GM19463 (cell line): ENCODE results near the gene RASGEF1C.
"Not testable (repeated sequence)": the region's sequence is repeated elsewhere in the genome, so short reads cannot be mapped to it uniquely, and the experiment has no call there.

Experiments
- ATAC-seq: cut with Tn5 transposase; IDR thresholded peaks from one replicate; pipeline ENCODE4 v1.9.1; 2021; ENCODE audit warnings: mild to moderate bottlenecking, moderate library complexity; ENCODE audit not compliant: unreplicated experiment

Gene RASGEF1C

DNA sequence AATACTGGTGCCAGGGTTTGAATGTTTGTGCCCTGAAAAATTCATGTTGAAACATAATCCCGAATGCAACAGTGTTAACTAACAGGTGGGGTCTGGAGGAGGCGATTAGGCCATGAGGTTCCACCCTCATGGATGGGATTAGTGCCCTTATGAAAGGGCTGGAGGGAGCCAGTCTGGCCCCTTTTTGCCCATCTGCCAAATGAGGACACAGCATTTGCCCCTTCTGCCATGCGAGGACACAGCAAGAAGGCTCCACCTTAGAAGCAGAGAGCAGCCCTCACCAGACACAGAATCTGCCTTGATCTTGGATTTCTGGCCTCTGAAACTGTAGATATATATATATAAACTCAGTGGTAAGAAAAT lies 104.9 kb downstream of the RASGEF1C start:
- ATAC-seq, result no peak

DNA sequence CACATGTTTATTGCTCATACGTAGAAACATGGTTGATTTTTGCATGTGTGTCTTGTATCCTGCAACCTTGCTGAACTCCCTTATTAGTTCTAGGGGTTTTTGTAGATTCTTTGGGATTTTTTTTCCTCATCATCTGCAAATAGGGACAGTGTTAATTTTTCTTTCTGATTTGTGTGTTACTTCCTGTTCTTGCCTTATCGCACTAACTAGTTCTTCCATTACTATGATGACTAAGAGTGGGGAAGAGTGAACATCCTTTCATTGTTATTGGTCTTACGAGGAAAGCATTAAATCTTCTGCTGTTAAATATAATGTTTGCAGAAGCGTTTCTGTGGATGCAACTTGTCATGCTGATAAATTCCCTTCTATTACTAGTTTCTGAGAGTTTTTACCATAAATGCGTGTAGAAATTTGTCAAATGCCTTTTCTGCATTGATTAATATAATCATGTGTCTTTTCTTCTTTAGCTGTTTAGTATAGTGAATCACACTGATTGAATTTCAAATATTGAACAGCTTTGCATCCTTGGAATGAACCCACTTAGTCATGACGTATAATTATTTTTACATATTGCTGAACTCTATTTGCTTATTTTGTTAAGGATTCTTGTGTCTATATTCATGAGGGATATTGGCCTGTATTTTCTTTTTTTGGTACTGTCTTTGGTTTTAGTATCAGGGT lies 105.4 kb downstream of the RASGEF1C start:
- no peak for ATAC-seq

DNA sequence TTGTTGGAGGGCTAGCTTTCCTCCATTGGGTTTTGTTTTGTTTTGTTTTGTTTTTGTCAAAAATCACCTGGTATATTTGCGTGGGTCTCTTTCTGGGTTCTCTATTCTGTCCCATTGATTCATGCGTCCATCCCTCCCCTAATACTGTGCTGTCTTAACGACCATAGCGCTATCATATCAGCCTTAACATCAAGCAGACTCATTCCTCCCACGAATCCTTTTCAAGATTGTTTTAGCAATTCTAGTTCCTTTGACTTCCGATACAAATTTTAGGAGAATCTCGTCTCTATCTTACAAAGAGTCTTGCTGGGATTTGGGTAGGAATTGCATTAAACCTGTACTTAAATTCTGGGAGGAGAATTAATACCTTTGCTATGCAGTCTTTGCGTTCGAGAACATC lies 106.4 kb downstream of the RASGEF1C start:
- no peak for ATAC-seq

DNA sequence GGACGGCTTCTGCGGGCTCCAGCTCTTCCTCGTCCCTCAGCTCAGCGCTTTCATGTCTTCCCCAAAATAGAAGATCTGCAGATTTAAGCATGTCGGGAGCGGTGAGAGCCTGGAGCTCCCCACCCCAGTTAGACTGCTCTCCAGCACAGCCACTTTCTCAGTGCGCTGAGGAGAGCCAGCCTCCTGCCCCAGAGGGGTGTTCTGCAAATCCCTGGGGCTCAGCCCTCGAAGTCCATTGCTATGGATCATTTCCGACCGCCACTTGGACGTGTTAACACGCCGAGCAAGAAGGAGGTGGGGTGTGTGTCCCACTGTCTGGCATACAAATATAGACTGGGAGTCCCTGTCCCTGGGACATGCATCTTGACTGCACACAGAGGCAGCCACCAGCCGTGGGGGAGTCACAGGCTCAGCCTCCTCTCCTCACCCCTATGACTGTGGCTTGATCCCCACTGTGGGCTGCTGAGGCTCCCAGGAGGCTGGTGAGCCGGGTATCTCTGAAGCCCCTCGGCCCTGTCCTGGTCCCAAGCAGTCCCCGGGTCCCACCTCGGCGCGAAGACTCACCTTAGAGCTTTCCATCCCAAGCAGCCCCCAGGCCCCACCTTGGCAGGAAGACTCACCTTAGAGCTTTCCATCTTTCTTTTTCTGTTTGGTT lies 107.4 kb downstream of the RASGEF1C start:
- ATAC-seq, result no peak

DNA sequence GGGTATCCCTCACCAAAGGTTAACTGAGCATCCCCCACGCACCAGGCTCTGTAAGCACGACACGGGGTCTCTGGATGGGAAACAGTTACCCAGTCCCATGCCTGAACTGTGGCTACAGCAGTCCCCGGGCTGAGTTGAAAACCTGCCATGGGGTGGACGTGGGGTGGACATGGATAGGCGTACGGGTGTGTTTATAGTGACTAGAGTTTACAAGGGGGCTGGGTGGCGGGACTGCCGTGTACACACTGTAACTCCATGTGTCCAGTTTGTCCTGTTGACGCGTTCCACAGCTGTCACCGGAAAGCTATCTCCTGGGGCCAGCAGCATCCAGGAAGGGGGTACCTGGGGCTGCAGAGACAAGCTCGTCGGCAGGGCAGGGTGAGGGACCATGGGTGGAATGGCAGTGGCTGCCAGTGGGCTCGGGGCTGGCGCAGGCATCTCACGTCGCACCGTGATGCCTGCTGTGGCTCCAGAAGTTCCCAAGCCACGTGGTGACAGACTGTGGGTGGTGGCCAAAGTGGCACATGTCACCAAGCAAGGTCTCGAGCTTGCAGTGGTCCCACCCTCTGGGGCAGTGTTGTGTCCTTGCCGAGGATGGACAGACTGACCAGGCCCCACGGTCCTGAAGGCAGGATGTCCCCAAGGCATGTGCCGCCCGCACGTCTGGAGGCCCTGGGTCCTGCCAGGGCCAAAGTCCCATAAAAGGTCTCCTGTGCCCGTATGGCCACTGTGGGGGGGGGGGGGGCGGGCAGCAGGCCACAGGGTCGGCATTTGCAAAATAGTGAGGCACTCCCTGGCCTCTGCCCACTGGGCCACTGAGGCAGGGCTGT lies 108.2 kb downstream of the RASGEF1C start:
- no peak for ATAC-seq

DNA sequence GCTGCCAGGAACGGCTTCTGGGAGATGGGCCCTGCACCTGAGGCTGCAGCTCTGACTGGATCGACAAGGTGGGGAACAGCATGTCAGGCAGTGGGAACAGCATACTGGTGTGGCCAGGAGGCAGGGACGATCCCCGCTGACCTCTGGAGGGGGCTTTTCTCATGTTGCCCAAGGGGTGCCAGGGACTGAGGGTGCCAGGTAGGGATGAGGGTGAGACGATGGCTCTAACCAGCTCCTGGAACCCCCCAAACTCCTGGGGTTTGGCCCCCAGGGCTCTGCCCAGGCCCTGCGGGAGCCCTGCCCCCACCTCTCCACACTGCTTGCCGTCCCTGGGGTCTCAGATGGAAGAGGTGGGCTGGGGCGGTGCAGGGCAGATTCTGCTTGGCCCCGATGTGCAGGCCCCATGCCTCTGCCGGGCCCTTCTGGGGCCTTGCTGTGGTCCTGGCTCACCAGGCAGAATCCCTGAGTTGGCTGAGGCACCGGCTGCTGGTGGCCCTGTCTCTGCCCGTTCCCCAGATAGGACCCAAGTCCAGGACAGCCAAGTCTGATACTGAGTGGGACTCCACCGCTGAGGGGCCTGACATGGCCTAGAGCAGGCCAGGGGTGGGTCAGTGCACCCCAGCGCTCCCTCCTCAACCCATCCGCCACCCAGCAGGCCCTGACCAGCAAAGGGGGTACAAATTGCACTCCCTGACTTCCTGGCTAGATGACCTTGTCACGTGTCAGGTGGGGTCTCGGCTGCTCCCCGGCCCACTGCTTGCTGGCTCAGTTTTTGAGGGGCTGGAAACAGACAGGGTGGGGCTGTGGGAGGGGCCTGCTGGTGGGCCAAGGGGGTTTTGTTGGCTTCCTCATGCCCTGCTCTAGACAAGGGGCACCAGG lies 109.0 kb downstream of the RASGEF1C start:
- no peak for ATAC-seq

DNA sequence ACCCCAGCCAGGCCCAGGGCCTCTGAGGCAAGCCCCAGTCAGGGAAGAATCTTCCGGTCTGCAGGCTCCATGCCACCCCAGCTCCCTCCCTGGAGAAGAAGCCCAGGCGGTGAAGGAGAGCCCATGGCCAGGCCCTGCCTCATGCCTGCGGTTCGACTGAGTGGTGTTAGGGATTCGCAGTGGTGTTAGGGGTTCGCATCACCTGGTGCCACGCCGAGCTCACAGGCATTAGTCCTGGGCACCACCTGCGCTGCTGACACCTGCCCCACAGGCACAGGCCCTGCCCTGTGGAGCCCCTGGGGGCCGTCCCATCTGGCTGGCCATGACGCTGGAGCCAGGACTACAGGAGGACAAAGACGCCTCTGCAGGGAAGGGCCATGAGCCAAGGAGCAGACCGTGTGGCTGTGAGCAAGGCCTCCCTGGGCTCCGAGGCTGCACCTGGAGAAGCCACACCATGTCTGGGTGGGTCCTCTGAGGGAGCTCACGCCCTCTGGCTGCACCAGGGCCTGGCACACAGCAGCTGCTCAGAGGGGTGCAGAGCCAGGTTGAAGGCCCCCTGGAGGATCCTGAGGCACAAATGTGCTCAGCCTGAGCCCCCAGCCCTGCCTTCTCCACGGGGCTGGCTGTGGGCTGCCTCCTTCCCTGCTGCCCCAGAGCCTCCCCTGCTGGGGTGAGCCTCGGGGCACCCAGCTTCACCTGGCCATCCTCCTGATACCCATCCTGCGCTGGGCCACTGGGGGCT lies 109.8 kb downstream of the RASGEF1C start:
- no peak for ATAC-seq

DNA sequence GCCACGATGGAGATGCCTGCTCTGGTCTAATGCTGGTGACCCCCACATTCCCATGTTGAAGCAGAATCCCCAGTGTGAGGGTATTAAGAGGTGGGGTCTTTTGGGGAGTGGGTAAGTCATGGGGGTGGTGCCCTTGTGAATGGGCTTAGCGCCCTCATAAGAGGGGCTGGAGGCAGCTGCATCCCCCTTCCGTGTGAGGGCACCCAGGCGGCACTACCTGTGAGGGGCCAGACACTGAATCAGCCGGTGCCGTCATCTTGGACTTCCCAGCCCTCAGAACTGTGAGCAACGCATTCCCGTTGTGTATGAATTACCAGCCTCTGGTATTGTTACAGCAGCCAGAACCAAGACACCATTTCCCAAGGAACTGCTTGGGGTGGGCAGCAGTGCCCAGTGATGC lies 110.5 kb downstream of the RASGEF1C start:
- no peak for ATAC-seq

DNA sequence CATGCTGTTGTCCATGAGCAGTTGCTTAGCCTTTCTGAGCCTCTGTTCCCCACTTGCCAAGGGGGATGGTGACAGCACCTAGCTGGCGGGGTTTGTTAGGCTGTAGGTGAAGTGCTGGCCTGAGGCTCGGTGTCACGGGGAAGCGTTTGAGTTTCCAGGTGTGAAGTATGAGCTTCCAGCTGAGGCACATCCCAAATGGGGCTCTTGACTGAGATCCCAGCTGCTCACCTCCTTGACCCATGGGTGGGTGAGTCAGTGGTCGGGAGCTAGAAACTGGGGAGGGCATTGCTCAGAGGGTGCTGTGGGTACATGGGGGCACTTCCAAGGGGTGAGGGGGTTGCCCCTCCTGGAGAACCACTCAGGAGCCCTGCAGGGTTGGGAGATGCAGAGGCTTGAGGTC lies 111.1 kb downstream of the RASGEF1C start:
- ATAC-seq, result no peak

DNA sequence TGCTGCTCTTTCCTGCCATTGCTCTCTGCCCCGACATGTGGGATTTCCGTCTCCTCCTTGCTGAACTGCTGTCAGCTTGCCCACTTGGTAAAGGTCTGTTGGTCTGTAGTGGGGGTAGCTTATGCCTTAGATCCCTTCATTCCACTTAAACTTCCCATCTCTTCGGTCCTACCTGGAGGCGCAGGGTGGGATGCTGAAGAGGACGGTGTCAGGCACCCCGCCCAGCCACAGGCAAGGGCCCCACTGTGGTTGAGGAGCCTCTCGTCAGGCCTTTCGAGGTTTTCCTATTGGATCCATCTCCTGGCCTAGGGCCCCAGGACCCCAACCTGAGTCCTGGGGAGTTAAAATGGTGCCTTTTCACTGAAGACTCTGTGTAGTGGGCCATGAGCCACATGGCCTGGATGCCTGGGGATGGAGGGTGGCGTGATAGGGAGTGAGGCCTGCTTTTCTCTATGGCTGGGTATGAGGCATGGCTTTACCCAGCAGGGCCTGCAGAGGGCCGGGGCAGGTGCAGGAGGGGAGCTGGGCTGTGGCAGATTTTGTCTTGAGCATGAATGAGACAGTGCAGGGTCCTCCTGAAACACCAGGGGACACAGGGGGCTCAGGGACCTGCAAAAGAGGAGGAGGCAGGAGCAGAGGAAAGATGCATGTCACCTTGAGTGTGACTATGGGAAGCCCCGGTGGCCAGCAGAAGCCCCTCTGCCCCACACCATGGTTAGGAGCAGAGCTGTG lies 111.7 kb downstream of the RASGEF1C start:
- ATAC-seq, result no peak

DNA sequence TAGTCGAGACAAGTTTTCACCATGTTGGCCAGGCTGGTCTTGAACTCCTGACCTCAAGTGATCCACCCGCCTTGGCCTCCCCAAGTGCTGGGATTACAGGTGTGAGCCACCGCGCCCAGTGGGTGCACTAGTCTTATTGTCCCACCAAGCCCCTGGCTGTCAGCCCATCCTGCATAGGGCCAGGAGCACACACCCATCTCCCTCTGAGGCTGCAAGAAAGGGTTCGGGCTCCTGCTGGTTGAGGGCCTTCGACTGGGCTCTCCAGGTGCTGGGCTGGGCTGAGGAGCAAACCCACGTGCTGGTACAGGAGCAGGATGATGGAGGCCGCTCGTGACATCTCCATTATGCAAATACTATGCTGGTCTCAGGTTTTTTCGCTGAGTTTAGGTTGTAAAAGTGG lies 112.4 kb downstream of the RASGEF1C start:
- no peak for ATAC-seq

DNA sequence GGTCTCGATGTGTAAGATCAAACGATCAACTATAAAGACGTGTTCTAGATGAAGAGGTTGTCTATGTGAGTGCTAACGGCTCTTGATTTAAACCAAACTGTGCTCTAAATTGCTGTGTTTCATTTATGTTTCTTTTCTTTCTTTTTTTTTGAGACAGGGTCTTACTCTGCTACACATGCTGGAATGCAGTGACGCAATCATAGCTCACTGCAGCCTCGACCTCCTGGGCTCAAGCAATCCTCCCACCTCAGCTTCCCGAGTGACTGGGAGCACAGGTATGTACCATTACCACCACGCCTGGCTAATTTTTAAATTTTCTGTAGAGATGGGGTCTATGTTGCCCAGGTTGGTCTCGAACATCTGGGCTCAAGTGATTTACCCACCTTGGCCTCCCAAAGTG lies 113.5 kb downstream of the RASGEF1C start:
- no peak for ATAC-seq

DNA sequence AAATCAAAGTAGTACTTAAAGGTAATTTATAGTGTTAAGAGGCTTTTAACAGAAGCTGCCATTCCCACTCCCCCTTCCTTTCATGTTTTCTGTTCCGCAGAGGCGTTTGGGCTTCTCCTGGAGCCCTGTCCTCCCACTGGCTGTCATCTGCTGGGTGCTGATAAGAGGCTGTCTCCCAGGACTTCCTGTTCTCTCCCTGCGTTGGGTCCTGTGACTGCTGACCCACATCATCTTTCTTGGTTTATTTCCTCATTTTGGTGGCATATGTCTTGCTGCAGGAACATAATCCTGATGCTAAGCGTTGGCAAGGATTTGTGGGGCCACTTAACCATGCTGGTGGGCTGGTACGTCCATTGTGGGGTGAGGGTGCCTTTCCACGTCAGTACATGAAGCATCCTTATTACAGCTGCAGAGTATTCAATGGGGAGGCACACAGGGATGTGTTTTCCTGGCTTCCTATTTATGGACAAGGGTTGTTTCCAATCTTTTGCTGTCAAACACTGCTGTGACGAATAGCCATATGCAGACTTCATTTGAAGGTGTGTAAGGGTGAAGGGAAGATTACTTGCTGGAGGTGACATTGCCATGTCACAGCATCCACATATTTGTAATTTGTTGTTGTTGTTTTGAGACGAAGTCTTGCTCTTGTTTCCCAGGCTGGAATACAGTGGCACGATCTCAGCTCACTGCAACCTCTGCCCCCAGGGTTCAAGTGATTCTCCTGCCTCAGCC lies 115.2 kb downstream of the RASGEF1C start:
- ATAC-seq, result no peak

DNA sequence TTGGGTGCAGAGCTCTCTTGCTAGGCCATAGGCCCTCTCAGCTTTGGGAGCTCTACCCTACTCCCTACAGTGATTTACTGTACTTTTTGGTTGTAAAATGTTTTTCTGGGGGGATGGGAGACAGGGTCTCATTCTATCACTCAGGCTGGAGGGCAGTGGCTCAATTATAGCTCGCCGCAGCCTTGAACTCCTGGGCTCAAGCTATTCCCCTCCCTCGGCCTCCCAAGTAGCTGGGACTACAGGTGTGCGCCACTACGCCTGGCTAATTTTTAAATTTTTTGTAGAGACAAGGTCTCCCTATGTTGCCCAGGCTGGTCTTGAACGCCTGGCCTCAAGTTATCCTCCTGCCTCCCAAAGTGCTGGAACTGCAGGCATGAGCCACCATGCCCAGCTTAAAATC lies 115.8 kb downstream of the RASGEF1C start:
- ATAC-seq, result no peak

DNA sequence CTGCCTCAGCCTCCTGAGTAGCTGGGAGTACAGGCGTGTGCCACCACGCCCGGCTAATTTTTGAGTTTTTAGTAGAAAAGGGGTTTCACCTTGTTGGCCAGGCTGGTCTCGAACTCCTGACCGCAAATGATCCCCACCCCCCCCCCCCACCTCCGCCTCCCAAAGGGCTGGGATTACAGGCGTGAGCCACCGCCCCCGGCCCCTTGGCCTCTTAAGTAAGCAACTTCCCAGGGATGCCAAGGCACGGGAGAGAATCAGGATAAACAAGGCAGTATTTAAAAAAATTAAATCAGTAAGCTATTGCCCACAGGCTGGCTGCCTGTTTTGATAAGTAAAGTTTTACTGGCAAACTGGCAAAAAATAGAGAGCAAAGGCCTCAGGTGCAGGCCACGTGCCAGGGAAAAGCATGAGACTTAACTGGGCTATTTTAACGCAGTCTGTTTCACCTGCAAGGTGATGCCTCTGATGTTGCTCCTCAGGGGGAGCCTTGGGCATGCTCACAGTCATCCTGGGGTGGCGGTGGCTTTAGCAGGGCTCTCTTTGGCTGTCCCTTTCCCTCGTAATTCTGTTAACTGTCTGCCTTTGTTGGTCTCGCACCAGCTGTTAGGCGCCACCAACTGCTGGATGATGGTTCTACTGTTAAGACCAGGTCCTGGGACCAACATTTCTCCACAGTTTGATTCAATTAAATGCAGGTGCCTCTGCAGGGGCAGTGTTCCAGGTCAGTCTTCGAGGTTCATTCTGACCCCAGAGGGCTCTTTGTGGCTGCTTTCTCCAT lies 118.1 kb downstream of the RASGEF1C start:
- ATAC-seq, result no peak

DNA sequence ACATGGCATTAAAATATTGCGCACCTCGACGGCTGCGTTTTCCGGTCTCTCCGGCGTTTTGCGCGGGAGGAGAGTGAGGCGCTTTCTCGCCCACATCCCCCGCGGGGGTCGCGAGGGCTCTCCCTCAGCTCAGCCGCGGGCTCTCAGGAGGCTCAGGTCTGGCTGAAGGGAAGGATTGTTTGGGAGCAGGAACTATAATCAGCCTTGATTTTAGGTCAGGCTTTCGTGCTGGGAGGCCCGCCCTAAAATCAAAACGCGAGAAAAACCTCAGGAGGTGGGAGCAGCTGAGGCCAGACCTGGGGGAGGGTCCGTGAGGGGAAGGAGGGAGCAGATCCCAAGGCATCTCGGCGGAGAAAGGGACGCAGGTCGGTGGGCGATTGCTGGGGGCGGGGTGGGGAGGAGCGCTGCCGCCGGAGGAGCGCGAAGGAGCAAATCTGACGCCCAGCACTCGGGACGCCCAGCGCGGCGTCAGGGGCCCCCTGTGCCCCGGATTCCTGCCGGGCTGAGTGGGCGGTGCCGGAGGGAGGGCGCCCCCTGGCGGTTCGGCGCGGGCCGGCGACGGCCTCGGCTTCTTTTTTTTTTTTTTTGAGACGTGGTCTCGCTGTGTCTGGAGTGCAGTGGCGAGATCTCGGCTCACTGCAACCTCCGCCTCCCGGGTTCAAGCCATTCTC lies 118.8 kb downstream of the RASGEF1C start:
- no peak for ATAC-seq

DNA sequence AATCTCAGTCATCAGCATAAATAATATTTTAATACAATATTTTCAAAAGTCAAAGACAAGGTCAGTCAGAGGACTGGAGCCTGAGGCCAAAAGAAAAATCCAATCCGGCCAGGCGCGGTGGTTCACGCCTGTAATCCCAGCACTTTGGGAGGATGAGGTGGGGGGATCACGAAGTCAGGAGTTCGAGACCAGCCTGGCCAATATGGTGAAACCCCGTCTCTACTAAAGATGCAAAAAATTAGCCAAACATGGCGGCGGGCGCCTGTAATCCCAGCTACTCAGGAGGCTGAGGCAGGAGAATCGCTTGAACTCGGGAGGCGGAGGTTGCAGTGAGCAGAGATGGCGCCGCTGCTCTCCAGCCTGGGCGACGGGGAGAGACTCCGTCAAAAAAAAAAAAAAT lies 119.4 kb downstream of the RASGEF1C start:
- not testable (repeated sequence) for ATAC-seq

DNA sequence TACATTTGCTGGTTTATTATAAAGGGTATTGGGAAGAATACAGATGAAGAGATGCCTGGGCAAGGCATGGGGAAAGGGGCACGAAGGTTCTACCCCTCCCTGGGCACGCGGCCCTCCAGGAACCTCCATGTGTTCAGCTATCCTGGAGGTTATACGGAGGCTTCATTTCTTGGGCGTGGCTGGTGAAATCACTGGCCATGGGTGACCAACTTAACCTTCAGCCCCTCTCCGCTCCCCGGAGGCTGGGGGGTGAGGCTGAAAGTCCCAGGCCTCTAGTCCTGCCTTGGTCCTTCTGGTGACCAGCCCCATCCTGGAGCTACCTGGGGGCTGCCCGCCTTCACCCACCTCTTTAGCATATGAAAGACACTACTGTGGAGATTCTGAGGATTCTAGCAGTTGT lies 120.5 kb downstream of the RASGEF1C start:
- no peak for ATAC-seq
